GM19452 (cell line): Measurements from ENCODE around the gene CDKAL1.
A peak's percentile ranks its signal among the peaks of the same experiment; 100 is the strongest.

Experiments used
- ATAC-seq: cut with Tn5 transposase; IDR thresholded peaks from one replicate; pipeline ENCODE4 v1.9.1; 2021; ENCODE audit not compliant: unreplicated experiment

Gene CDKAL1

DNA sequence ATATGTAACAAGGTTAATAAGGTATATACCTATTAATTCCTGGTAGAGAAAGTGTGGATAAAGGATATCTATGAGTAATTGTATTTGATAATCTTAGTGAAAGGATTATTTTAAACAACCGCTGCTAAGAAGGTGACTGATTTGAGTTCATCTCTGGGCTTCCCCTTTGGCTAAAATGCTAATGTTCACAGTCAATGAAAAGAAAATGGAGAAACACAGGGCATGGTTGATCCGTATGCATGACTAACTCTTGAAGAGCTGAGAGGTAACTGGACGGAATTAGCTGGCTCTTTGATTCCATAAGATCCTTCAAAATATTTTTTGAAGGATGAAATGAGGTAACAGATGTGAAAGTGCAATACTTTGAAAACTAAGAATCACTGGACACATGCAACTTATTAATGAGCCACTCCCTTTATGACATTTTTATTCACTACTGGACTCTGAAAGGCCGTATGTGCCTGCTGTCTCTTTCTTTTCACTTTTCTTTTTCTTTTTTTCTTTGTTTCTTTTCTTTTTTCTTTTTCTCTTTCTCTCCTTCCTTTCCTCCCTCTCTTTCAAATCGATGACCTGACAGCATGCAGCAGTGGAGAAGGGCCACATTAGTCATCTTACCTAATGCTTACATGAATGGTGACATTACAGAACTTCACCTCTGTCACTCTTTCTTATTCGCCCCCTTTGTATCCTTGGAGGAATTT lies 464.6 kb downstream of the CDKAL1 start:
- no peak for ATAC-seq

DNA sequence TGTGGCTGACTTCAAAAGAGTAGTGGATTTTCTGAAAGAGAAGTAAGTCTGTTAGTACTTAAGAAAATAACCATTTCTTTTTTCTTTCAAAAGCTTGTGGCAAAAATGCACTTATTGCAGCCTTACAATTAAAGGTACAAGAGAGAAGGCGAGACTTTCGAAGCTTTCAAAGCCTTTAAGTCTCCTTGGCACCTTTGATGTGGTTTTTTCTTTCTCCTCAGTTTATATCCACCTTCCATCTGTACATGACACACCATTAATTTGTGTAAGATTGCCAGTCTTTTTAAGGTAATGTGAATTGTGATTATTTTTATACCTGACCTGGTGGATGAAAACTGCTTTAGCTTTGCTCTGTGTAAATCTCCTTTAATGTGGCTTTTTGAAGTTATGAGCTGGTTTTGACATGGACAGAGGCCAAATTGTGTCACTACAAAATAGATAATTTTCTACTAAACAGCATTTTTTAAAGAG lies 466.1 kb downstream of the CDKAL1 start:
- ATAC-seq, result no peak

DNA sequence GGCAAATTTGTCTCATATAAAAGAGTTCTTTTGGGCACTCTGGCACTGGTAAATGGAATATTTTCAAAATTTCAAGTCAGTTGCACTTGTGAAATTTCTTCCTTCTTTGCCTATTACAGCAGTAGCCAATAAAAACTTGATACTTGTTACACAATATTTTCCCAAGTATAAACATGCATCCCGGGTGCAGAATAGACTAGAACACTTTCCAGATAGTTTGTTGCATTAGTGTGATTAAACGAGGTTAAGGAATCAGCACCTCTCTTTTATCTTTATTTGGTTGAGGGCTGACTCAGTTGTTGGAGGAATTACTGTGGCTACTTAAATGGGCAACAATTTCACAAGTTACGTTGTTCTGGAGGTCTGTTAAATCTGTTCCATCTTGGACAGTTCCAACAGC lies 467.5 kb downstream of the CDKAL1 start:
- ATAC-seq, result no peak

DNA sequence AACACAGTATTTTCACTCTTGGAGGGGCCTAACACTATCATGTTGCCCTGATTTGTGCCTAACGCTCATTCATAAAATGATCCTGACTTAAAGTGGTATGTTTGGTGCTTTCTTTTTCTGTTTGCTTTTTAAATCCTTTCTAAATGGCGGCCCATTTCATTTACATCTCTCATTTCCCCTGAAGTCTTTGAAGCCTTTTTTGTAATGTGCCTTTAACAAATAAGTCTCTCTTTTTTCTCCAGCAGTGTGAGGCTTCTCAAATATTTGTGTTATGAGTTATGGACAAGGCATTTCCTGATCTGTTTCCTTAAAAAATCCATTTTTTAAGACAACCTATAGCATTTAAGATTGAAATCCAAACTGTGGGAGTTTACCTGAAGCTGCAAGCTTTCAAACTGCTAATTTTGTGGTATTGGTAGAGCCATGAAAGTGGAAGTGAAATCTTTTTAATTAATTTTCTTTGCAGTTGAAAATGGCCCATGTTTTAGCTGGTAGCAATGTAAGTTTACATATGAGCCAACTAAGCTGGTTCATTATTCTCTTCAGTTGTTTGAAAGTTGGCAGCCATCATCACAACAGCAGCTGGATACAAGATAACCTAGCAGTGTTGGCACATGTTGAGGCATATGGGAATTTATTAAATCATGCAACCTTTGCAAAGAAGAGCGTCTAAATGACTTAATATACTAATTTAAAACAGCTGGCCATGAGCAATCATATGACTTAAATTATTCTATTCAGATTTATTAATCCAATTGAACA lies 469.7 kb downstream of the CDKAL1 start:
- peak; percentile 85 for ATAC-seq

DNA sequence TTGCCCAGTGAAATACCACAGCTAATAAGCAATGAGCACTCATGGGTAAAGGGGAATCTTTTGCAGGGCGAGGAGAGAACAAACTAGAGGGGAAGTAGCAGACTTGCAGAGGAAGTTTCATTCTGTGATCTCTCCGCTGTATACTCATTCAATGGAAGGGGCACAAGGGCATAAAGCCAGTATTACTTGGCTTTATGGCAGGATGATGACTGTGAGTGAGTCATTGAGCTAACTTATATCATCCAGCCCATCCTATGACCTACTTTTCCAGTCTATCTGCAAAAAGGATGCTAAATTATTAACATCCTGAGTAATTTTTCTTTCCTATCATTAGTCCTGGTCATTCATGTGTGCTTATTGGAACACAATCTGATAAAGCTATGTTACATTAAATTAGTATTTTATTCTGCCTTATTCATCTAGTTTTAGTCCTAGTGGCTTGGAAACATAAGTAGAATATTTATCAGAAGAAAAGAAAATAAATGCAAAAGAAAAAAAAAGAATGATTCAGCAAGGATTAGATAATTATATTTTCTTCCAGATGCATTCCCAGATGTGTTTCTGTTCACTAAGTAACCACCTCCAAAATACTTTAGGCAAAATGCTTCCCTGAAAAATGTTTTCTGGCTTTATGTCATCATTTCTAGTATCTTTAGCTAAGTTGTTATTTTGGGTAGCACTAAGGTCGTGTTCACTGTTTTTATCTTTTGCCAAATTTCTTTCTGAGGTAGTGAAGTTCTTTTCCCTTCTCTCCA lies 471.7 kb downstream of the CDKAL1 start:
- no peak for ATAC-seq

DNA sequence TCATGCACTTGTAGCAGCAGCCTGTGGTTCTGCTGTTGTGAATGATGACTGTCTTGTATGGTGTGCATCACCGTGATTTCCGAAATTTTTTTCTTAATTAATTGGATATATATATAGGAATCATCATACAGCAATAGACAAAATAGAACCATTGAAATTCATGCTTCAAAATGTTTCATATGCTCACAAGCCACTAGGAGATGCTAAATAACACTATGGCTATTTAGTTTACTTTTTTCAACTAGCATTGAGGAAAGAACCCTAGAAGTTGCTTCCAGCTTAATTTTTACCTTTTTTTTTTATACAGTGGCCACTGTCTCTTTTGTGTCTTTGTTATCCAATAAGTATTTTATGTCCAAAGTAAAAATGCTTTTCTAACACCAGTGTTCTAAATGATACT lies 485.4 kb downstream of the CDKAL1 start:
- no peak for ATAC-seq

DNA sequence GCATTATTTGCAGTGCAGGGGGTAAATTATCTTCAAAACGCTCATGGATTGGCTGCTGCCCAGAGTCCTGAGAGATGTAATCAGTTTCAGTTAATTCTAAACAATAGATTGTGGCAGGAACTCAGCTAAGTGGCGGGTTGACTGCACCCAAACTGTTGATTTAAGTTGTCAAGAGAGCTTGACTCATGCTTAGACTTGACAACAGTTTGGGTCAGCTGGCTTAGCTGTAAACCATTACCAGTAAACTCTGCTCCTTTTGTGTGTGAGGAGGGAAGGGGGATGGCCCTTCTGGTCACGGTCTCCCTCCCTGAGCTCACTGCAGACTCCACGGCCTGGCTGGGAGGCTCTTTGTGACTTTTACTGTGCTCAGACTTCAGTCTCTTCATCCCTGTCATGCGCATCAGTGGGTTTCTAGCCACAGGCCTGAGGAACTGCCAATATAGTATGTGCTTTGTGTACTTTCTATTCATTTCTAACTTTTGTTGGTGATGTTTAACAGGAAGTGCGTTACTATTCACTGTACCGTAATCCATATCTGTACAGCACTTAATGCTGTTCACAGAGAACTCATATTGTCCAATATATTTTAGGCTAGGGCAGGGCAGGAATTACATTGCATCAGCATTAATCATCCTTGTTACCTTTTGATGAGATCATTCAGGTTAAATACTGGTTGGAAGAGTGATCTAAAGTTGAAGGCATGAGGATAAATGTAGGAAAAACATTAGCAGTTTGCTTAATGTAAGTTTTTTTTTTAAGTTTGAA lies 488.3 kb downstream of the CDKAL1 start:
- peak; percentile 95 for ATAC-seq

DNA sequence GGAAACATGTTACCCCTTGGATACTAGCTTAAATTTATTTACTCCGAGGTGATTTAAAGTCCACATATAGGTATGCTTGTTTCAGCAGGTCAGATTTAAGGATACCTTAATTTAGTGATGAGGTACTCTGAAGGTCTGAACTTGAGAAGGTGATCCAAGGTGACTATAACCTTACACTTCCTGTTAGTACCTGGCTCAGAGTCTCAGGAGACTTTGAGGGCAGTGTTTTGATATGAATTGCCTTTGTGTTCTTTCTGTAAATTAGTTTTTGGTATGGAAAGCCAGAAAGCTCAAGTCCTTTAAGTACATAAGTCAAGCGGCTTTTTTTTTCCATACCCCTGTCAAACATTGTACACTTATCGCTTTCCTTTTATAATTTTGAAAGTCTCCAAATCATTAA lies 489.0 kb downstream of the CDKAL1 start:
- no peak for ATAC-seq

DNA sequence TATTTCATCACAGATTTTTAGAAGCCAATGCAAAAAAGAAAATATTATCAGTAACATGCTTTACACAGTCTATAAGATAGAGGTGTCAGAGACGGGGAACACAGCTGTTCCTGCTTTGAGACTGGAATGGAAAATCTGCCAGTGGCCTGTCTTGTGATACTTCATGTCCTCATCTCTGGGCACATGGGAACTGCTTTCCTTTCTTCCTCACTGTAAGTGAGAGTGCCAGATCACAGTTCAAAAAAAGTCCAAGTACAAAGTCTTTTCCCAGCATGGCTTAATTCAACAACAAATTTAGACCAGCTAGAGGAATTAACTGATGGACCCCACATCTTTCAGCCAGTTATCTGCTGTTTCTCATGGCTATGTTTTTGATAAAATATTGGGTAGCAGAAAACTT lies 490.4 kb downstream of the CDKAL1 start:
- no peak for ATAC-seq

DNA sequence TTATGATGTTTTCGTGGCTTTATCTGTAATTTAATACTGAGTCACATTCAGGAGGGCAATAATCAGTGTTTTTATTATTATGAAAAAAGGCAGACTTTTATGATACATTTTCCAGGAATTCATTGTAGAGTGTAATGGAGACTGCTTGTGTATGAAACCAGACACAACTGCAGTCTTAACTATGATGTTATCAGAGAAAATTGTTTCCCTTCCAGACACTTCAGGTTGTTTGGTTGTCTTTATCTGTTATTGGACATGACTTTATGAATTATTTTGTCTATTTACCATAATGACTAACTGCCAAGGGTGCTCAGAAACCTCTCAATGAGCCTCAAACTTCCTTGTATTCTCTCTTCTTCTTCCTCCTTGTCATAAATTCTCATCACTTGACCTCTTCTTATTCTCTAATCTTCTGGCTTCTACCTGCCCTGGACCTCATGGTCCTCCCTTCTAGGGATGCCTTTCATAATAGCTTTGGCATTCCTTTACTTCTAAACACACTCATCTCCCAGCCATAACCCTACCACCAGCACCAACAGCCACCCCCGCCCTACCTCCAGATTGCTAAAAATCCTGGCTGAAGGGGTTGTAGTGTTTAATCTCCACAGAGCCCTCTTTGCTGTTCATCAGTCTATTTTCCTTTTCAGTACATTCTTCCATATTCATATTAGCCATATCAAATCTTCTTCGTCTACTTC lies 492.5 kb downstream of the CDKAL1 start:
- ATAC-seq, result no peak

DNA sequence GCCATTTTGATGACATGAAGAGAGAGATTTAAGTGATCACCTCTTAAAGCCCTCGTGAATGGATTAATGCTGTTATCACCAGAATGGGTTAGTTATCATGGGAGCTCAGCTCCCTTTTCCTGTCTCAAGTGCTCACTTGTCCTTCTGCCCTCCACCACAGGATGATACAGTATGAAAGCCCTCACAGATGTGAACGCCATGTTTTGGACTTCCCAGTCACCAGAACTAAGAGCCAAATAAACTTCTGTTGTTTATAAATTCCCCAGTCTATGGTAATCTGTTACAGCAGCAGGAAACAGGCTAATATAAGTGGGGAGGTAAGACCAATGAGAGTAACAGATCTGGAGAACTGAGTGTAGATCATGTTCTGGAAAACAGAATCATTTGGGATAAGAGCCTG lies 493.2 kb downstream of the CDKAL1 start:
- ATAC-seq, result no peak

DNA sequence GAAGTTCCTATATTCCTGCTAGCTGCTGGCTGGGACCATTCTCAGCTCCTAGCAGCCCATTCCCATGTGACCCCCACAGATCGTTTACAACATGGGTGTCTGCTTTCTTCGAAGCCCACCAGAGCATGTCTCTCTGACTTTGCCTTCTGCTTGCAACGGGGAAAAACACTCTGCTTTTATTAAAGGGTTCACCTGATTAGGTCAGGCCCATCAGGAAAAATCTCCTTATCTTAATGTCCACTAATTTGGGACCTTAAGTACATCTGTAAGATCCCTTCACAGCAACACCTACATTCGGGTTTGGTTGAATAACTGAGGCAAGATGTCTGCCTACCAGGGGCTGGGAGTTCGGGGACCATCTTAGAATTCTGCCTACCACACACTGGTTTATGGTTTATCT lies 496.9 kb downstream of the CDKAL1 start:
- ATAC-seq, result no peak

DNA sequence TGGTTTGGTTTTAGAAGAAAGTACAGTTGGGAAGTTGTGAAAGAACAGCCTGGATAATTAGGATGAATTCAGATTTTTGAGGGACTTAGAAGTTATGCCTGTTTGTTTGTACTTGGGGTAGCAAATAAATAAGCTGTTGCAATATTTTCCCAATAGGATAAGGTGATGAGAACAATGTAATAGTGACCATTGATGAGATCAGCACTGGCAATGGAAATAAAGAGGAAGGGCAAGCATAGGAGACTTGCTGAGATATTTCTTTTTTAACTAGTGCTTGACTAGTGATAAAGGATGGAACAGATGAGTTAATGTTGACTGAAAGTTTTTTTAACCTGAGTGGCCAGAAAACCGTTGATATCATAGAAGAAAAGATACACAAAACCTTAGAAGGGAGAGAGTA lies 498.8 kb downstream of the CDKAL1 start:
- no peak for ATAC-seq

DNA sequence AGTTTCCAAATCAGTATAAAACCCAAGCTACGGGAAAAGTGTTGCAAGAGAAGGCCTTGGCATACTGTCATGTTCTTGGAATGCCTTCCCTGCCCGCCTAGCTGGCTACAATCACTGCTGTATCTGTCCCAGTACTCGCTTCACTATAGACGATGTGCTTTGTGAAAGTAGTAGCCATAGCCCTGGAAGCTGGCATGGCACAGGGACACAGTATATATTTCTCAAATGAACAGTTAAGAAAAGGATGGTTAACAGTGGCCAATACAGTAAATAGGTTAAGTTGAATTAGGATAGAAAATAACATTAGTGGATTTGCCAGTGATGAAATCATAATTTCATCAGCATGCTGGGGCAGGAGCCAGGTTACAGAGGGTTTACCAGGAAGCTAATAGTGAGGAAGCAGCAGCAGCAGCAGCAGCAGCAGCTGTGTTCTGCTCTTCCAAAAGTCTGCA lies 499.3 kb downstream of the CDKAL1 start:
- ATAC-seq, result no peak

DNA sequence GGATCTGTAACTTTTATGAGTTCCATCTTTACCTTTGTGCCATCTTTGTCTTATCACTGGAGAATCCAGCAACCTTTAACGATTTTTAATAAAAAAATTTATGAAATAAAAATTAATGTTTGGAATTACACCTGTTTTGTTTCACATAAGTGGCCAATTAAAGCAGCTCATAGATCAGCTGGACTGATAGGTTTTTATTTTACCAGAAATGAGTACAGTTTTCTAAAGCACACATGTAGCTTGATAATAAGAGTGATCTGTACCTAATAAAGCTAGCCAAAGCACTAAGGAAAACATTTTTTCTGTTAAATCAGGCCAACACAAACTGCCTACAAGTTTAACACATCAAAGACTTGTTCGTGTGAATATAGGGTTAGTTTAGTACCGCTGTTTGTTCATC lies 500.1 kb downstream of the CDKAL1 start:
- no peak for ATAC-seq

DNA sequence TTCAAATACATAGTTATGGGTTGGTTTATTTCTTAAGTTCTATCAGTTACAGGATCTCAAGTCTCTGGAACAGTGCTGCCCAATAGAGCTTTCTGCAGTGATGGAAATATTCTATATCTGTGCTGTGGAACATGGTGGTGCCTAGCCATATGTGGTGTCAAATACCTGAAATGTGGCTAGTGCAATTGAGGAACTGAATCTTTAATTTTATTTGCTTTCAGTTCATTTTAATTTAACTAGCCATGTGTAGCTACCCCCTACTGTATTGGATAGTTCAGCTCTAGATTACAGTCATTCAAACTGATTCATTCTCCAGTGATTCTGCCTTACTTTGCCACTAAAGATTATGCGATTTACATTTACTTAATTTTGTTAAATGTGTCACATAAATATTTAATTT lies 503.2 kb downstream of the CDKAL1 start:
- no peak for ATAC-seq

DNA sequence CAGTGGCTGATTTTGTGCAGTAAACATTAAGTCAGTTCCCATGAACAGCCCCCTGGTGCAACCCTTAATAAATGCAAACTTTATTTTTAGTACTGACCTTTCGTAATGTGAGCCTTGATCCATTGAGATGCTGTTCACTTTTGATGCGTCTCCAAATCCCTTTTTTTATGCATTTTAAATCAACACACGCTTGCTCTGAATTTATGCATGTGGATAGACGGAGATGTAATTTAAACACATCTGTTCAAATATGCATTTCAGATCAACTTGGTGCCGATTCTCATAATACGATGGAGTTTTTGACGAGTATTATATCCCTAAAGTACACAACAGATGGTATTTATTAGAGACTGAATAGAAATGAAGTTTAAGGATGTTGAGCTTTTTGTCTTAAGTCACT lies 505.7 kb downstream of the CDKAL1 start:
- ATAC-seq, result no peak

DNA sequence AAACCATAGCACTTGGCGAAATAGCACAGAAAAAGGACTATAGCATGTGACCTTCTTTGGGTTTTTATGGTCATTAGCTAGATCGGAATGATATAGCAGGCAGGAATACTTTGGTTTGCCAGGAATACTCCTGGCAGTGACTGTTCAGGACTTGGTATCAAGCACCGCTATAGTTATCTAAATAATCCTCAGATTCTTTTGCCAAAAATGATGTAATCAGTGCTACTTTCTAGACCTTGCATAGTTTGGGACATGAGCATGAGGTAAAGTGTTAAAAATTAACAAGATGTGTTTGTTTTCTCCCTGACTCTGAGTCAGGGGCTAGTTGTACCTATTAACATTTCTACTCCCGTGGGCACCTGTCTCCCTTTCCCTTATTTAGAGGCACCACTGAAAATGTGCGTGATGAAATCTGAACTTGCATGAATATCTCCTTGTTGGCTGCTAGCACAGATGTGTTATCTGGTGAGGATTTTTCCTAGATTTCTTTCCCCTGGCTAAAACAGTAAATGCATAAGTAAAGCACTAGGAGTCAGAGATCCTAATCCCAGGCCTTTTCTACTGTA lies 511.0 kb downstream of the CDKAL1 start:
- ATAC-seq, result no peak

DNA sequence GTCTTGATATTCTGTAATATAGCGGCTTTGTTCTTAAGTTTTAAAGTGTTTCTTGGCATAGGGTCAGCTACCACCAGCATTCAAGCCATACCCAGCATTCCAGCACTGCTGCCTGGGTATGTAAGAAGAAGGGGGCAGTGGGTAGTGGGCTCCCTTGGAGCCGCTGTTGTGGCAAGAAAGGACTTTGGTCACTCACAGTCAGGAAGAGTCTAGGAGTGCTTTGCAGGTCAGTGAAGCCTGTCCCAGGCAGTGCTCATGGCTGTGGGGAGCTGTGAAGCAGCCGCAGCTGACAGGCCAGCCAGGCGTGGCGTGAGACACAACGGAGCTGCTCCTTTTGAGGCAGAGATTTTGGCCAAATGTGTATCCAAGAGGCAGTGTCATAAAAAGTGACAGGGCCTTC lies 512.0 kb downstream of the CDKAL1 start:
- no peak for ATAC-seq

DNA sequence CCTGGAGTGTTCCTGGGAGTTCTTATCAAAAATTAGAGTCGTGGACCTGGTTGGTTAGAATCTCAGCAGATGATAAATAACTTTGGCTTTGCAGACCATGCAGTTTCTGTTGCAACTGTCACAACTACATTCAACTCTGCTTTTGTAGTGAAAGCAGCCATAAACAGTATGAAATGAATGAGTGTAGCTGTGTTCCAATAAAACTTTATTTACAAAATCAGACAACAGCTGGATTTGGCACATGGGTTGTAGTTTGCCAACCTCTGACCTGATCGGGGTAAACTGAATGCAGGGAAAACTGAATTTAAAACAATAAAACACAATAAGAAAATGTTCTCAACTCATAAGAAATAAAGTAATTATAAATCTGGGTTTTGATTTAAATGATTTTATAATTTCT lies 513.8 kb downstream of the CDKAL1 start:
- ATAC-seq, result no peak
